ENCODE data around the gene SMPD3. TPM values are rescaled to one million over a fixed set of nuclear protein-coding genes. Genes with fewer than 3 reads are reported as not detected.

Gene SMPD3
- total and polyA plus RNA-seq, 9 of the 15 experiments (the other 6 are each of a cell fraction or from before 2014, with no cell fraction given), result 0.03 to 1.2 (median 0.18) TPM

- in situ Hi-C loops (cut with MboI), result no loop called here
- H3K9me1 ChIP-seq (ENCODE audit: control insufficient read depth, insufficient read depth, low read length), result no peaks in the 10 kb centered on the region
- H3K79me2 ChIP-seq (ENCODE audit: control insufficient read depth, insufficient read depth, low read length), result no peaks in the 10 kb centered on the region
- no peak overlapping the region for H3K4me3 ChIP-seq
- CTCF ChIA-PET (ENCODE audit: low intra/inter-chr PET ratio), result no interaction called here
- FAIRE-seq, result no peak
- BruUV-seq (replicated peaks), result no TSS peak
- no peaks in the 10 kb centered on the region for H3K4me1 ChIP-seq (replicated peaks in 1 of 2; ENCODE audit: control insufficient read depth in 2 of 2, insufficient read depth in 2 of 2, low read length in 2 of 2)
- no peak overlapping the region for H3K27ac ChIP-seq (ENCODE audit: extremely low read depth, low read depth, low read length)
- H3K36me3 ChIP-seq (ENCODE audit: control insufficient read depth, insufficient read depth, low read length), result no peaks in the 10 kb centered on the region
- H4K20me1 ChIP-seq (replicated peaks; ENCODE audit: control insufficient read depth, insufficient read depth, low read length), result no peaks in the 10 kb centered on the region
- no peak overlapping the region for H3K9ac ChIP-seq (ENCODE audit: insufficient read depth in 1 of 2, low read depth in 2 of 2, low read length in 2 of 2)
- no peaks in the 10 kb centered on the region for H3K9me3 ChIP-seq (replicated peaks; ENCODE audit: control insufficient read depth, insufficient read depth, low read depth, low read length)
- H3K4me2 ChIP-seq (ENCODE audit: insufficient read depth, low read length), result no peak overlapping the region
- 1% methylated on average over 4 of the region's 4 CpGs for WGBS (ENCODE audit: insufficient coverage, low coverage, missing lambda C conversion rate)
- intact Hi-C loops (cut with micrococcal nuclease), result no loop called here
- H2AFZ ChIP-seq (ENCODE audit: low read depth, low read length), result no peak overlapping the region
- TF ChIP-seq MTA2 (IDR thresholded peaks at IDR 0.05; ENCODE audit: low read depth), result no peak
- no peak for TF ChIP-seq ZNF277 (CRISPR knock-in tag; IDR thresholded peaks at IDR 0.05; ENCODE audit: borderline replicate concordance)
- no peak for TF ChIP-seq ZNF212 (CRISPR knock-in tag; IDR thresholded peaks at IDR 0.05)
- no peak for TF ChIP-seq RBFOX2 (IDR thresholded peaks at IDR 0.05; ENCODE audit: low read depth, low read length)
- TF ChIP-seq DACH1 (IDR thresholded peaks at IDR 0.05; ENCODE audit: partially characterized antibody), result no peak
- TF ChIP-seq ZNF785 (CRISPR knock-in tag; IDR thresholded peaks at IDR 0.05), result no peak
- no peak for TF ChIP-seq RNF2 (IDR thresholded peaks at IDR 0.05)
- no peak for TF ChIP-seq BHLHE40 (IDR thresholded peaks at IDR 0.05; ENCODE audit: low read length)
- POLR2A ChIA-PET, result interaction anchor here (0.5 to 0.9 kb wide), 2 partner anchors 9 to 34 kb away, joined by 5 to 7 read pairs; no protein-coding TSS in a partner anchor
- peaks cover 7 to 35% of the 10 kb centered on the region in 2 experiments; a peak in 4 of 5 replicates for H3K27me3 ChIP-seq (ENCODE audit: control insufficient read depth in 2 of 2, insufficient read depth in 2 of 2, low read length in 2 of 2)
- DNase-seq (ENCODE audit: extremely low read depth in 1 of 4, low spot score in 3 of 4), result no peak
- no peak for ATAC-seq
Observed at GRCh38 chr16:68420366-68420942, 27.9 kb downstream of the SMPD3 start.
